Osteoblast (primary cell): Measurements from ENCODE around the gene TMEM132C. TPM values are rescaled to one million over a fixed set of nuclear protein-coding genes. Genes with fewer than 3 reads are reported as not detected.

Source experiments
- DNase-seq: peaks from one replicate; pipeline ENCODE4 v3.0.0; 2011; ENCODE audit warnings: low spot score, mixed read lengths; ENCODE audit not compliant: insufficient read length; ENCODE audit errors: missing footprints
- H2AFZ ChIP-seq: 2 replicates; pipeline ENCODE4 v1.6.0; 2011; ENCODE audit warnings: mild to moderate bottlenecking, low read length
- H3K27ac ChIP-seq: 2 replicates; pipeline ENCODE4 v1.5.1; 2011; ENCODE audit warnings: mild to moderate bottlenecking, low read depth, low read length, moderate library complexity
- H3K27me3 ChIP-seq: 2 replicates; pipeline ENCODE4 v1.6.0; 2012; ENCODE audit warnings: mild to moderate bottlenecking, control low read depth, inconsistent platforms, low read length, moderate library complexity; ENCODE audit not compliant: insufficient read depth
- H3K36me3 ChIP-seq: 2 replicates; pipeline ENCODE4 v1.5.1; 2011; ENCODE audit warnings: mild to moderate bottlenecking, low read length, control low read depth, moderate library complexity; ENCODE audit not compliant: insufficient read depth
- H3K4me1 ChIP-seq: 2 replicates; pipeline ENCODE4 v1.5.1; 2011; ENCODE audit warnings: mild to moderate bottlenecking, low read length, control low read depth, moderate library complexity; ENCODE audit not compliant: insufficient read depth
- H3K4me2 ChIP-seq: 2 replicates; pipeline ENCODE4 v1.6.0; 2011; ENCODE audit warnings: mild to moderate bottlenecking, low read length; ENCODE audit not compliant: insufficient read depth
- H3K4me3 ChIP-seq: fragments of 200-600 bp; sonication (generic); 3 replicates; pipeline ENCODE4 v1.5.1; 2012; ENCODE audit warnings: mild to moderate bottlenecking, low read length, inconsistent platforms; ENCODE audit not compliant: insufficient read depth
- H3K79me2 ChIP-seq: 2 replicates; pipeline ENCODE4 v1.6.0; 2012; ENCODE audit warnings: mild to moderate bottlenecking, low read length, control low read depth, inconsistent platforms; ENCODE audit not compliant: insufficient read depth
- H3K9me3 ChIP-seq: 2 replicates; pipeline ENCODE4 v1.5.1; 2011; ENCODE audit warnings: low read depth, low read length, control low read depth
- H4K20me1 ChIP-seq: 2 replicates; pipeline ENCODE4 v1.6.0; 2012; ENCODE audit warnings: mild to moderate bottlenecking, low read length, control low read depth; ENCODE audit not compliant: insufficient read depth
- CTCF ChIP-seq: IDR thresholded peaks from 2 replicates; pipeline ENCODE4 v1.5.1; 2011; ENCODE audit warnings: mild to moderate bottlenecking, low read depth, low read length, moderate library complexity; ENCODE audit errors: extremely low read depth
- total RNA-seq: library from RNA; depleted of rRNA; stranded (reverse); fragments of >200 nt; gene quantifications from 2 replicates; pipeline ENCODE4 v1.2.3, GENCODE V29; 2012

The TMEM132C gene
- total RNA-seq, 1 donor = not detected

DNA sequence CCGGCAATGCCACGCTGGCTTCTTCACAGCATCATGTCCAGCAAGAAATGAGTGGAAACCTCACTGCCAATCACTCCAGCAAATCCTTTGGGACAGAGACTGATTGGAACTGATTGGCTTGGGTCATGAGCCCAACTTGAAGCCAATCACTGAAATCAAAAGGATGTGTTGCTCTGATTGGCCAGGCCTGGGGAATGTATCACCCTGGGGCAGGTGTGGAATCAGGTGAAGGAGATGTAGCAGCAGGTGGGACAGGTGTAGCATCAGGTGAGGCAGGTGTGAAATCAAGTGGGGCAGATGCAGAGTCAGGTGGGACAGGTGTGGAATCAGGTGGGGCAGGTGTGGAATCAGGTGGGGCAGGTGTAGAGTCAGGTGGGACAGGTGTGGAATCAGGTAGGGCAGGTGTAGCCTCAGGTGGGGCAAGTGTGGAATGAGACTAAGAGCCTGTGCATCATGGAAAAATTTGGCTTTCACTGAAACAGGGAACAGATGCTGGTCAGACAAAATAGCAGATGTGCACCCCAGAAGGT lies 350.4 kb downstream of the TMEM132C start:
- H2AFZ ChIP-seq = no peak overlapping the region
- H3K79me2 ChIP-seq = no peaks in the 10 kb centered on the region
- no peak overlapping the region for H3K4me2 ChIP-seq
- no peak for TF ChIP-seq CTCF
- no peak overlapping the region for H3K27ac ChIP-seq
- H3K36me3 ChIP-seq = no peaks in the 10 kb centered on the region
- no peak for DNase-seq
- H3K27me3 ChIP-seq = no peaks in the 10 kb centered on the region
- H3K9me3 ChIP-seq = no peaks in the 10 kb centered on the region
- no peaks in the 10 kb centered on the region for H3K4me1 ChIP-seq
- H3K4me3 ChIP-seq = no peak overlapping the region
- no peaks in the 10 kb centered on the region for H4K20me1 ChIP-seq

DNA sequence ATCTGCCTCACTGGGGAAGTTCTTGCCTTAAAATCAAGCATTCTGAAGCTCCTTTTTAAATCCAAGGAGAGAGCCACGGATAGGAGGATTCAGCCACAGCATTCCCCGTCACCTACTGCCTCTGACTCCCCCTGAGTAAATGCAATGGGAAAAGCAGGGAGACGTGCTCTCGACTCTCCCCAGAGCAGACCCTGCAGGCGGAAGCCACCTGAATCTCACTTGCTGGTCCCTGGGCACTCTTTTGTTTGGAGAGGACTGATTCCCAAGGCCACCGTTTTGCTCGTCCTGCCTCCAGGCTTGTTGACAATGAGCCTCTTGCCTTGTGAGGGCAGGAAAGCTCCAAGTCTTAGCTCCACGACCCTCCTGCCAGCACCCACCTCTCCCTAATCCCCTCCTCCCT lies 352.3 kb downstream of the TMEM132C start:
- no peak for DNase-seq
- H3K79me2 ChIP-seq = no peaks in the 10 kb centered on the region
- no peaks in the 10 kb centered on the region for H3K27me3 ChIP-seq
- no peaks in the 10 kb centered on the region for H3K4me1 ChIP-seq
- H3K9me3 ChIP-seq = no peaks in the 10 kb centered on the region
- TF ChIP-seq CTCF = no peak
- H2AFZ ChIP-seq = no peak overlapping the region
- H4K20me1 ChIP-seq = no peaks in the 10 kb centered on the region
- H3K4me3 ChIP-seq = no peak overlapping the region
- H3K36me3 ChIP-seq = no peaks in the 10 kb centered on the region
- no peak overlapping the region for H3K27ac ChIP-seq
- no peak overlapping the region for H3K4me2 ChIP-seq

- no peak overlapping the region for H3K27ac ChIP-seq
- H2AFZ ChIP-seq = no peak overlapping the region
- no peaks in the 10 kb centered on the region for H3K79me2 ChIP-seq
- no peaks in the 10 kb centered on the region for H3K4me1 ChIP-seq
- no peak for DNase-seq
- TF ChIP-seq CTCF = no peak
- no peak overlapping the region for H3K4me3 ChIP-seq
- no peaks in the 10 kb centered on the region for H3K9me3 ChIP-seq
- no peaks in the 10 kb centered on the region for H3K36me3 ChIP-seq
- no peaks in the 10 kb centered on the region for H3K27me3 ChIP-seq
- no peak overlapping the region for H3K4me2 ChIP-seq
- H4K20me1 ChIP-seq = no peaks in the 10 kb centered on the region
Measured at GRCh38 chr12:128621304-128621703, 354.3 kb downstream of the TMEM132C start.

DNA sequence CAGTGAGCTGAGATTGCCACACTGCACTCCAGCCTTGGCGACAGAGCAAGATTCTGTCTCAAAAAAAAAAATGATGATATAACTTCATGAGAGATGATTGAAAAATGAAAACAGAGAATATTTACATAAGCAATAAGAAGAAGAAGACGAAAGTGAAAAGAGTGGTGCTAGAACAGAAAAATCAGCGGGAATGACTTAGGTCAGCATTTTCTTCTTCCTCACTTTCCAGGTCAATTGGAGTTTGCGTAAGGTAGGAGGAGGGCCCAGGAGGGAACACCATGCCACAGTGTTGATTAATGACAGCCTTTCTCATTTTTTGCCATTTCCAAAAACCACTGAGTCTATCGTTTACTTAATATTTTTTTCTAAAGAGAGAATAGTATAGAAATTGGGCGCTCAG lies 356.8 kb downstream of the TMEM132C start:
- H3K4me3 ChIP-seq = no peak overlapping the region
- no peak for DNase-seq
- no peaks in the 10 kb centered on the region for H3K79me2 ChIP-seq
- H4K20me1 ChIP-seq = no peaks in the 10 kb centered on the region
- H3K9me3 ChIP-seq = no peaks in the 10 kb centered on the region
- no peak for TF ChIP-seq CTCF
- H3K36me3 ChIP-seq = no peaks in the 10 kb centered on the region
- no peaks in the 10 kb centered on the region for H3K27me3 ChIP-seq
- H3K27ac ChIP-seq = no peak overlapping the region
- no peaks in the 10 kb centered on the region for H3K4me1 ChIP-seq
- no peak overlapping the region for H3K4me2 ChIP-seq
- H2AFZ ChIP-seq = no peak overlapping the region
